HUDEP-2 (cell line): ENCODE data around the gene RUNX2.
"Not testable (repeated sequence)": the region's sequence is repeated elsewhere in the genome, so short reads cannot be mapped to it uniquely, and the experiment has no call there.

Source experiments
- DNase-seq, 76 experiments: peaks; one replicate each; lab custom pipeline; 2025; ENCODE audit not compliant: unreplicated experiment in 76 of 76; lab: John Stamatoyannopoulos, UW

The RUNX2 gene

GRCh38 chr6:45658958-45659357, 330.8 kb downstream of the RUNX2 start:
- peak in 2 of 76 experiments; percentile 15 to 36 for DNase-seq

GRCh38 chr6:45661661-45662060, 333.5 kb downstream of the RUNX2 start:
- DNase-seq: no peak

GRCh38 chr6:45663251-45664221, 335.4 kb downstream of the RUNX2 start:
- no peak for DNase-seq

- DNase-seq: no peak
Observed at GRCh38 chr6:45664707-45665106, 336.6 kb downstream of the RUNX2 start.

- DNase-seq: no peak
Observed at GRCh38 chr6:45665859-45666258, 337.7 kb downstream of the RUNX2 start.

- DNase-seq: no peak
Observed at GRCh38 chr6:45666846-45667245, 338.7 kb downstream of the RUNX2 start.

- DNase-seq: no peak
Observed at GRCh38 chr6:45667300-45667699, 339.2 kb downstream of the RUNX2 start.

- DNase-seq: no peak
Observed at GRCh38 chr6:45667766-45668165, 339.6 kb downstream of the RUNX2 start.

- no peak for DNase-seq
Observed at GRCh38 chr6:45668705-45669104, 340.6 kb downstream of the RUNX2 start.

GRCh38 chr6:45673167-45673566, 345.0 kb downstream of the RUNX2 start:
- DNase-seq: not testable (repeated sequence)

- DNase-seq: not testable (repeated sequence)
Observed at GRCh38 chr6:45675166-45675565, 347.0 kb downstream of the RUNX2 start.

- no peak for DNase-seq
Observed at GRCh38 chr6:45675634-45676033, 347.5 kb downstream of the RUNX2 start.

GRCh38 chr6:45676380-45676779, 348.2 kb downstream of the RUNX2 start:
- no peak for DNase-seq

GRCh38 chr6:45677381-45678284, 349.5 kb downstream of the RUNX2 start:
- DNase-seq: peak in 4 of 76 experiments; percentile 15 to 29 (median 24)

- DNase-seq: no peak
Observed at GRCh38 chr6:45678285-45678607, 350.1 kb downstream of the RUNX2 start.

GRCh38 chr6:45679163-45679562, 351.0 kb downstream of the RUNX2 start:
- DNase-seq: no peak

- no peak for DNase-seq
Observed at GRCh38 chr6:45679631-45680030, 351.5 kb downstream of the RUNX2 start.

GRCh38 chr6:45681860-45682511, 353.9 kb downstream of the RUNX2 start:
- no peak for DNase-seq

- no peak for DNase-seq
Observed at GRCh38 chr6:45684476-45684875, 356.3 kb downstream of the RUNX2 start.

- DNase-seq: no peak
Observed at GRCh38 chr6:45685076-45685475, 356.9 kb downstream of the RUNX2 start.
